Right lobe of liver (tissue), 4 donors: ENCODE measurements around the gene ABCG4.

Source experiments
- POLR2A ChIP-seq: fragments of 450-650 bp; IDR thresholded peaks from one replicate; pipeline ENCODE4 v1.6.1; 2017; ENCODE audit warnings: antibody characterized with exemption, mild to moderate bottlenecking
- TF ChIP-seq, protein P1 (sequence below), 4 donors: fragments of 200-600 bp in 3 of 4; fragments of 450-650 bp in 1 of 4; IDR thresholded peaks; one replicate each; pipeline versions ENCODE4 v1.5.1 to v1.8.0; 2016 to 2022; ENCODE audit warnings: antibody characterized with exemption in 4 of 4, mild to moderate bottlenecking in 2 of 4
- donor health status: DM: no; HTN: no; CAD: no.
- donor health status: DM: no; HTN: no; CAD: no.
- donor health status: DM: no; HTN: yes; CAD: no.

DNA sequence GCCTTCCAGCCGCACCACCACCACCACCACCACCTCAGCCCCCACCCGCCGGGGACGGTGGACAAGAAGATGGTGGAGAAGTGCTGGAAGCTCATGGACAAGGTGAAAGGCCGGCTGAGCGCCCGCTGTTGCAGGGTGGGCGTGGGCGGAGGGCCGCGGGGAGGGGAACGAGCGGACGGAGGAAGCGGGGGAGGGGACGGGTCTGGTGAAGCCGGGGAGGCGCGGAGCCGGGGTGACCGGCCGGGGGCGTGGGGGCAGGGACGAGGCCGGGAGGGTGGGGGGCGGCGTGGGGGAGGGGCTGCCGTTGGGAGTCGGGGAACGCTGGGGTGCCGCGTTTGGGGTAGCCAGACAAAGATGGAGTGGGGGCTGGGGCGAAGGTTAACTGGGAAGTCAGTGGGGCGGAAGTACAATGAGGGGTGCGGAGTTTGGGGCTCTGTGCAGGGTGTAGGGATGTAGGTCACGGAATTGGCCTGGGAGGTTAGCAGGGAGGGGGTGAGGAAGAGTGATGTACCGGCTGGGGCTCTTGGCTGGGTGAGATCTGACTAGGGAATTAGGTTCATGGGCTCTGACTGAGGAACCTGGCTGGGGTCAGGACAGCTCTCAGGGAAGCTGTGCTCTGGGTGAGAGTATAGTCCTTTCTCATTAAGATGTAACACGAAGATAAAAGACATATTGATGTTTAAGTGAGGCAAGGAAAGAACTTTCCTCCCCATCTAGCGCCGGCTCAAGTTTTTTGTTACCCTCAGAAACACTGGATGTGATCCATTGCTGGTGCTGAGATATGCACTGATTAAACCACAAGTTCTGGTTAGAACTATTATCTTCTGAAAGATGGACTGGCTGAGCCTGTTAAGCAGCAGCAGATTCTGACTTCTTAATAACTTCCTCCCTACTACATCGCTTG lies 57.9 kb downstream of the ABCG4 start:
- TF ChIP-seq, protein P1, sequence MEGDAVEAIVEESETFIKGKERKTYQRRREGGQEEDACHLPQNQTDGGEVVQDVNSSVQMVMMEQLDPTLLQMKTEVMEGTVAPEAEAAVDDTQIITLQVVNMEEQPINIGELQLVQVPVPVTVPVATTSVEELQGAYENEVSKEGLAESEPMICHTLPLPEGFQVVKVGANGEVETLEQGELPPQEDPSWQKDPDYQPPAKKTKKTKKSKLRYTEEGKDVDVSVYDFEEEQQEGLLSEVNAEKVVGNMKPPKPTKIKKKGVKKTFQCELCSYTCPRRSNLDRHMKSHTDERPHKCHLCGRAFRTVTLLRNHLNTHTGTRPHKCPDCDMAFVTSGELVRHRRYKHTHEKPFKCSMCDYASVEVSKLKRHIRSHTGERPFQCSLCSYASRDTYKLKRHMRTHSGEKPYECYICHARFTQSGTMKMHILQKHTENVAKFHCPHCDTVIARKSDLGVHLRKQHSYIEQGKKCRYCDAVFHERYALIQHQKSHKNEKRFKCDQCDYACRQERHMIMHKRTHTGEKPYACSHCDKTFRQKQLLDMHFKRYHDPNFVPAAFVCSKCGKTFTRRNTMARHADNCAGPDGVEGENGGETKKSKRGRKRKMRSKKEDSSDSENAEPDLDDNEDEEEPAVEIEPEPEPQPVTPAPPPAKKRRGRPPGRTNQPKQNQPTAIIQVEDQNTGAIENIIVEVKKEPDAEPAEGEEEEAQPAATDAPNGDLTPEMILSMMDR (IDR thresholded peaks at IDR 0.05), result no peak
- TF ChIP-seq POLR2A, result peak; percentile 11
